ENCODE results near the gene RAX2. TPM values are rescaled to one million over a fixed set of nuclear protein-coding genes. Genes with fewer than 3 reads are reported as not detected.

Gene RAX2
- total and polyA plus RNA-seq, 2 of the 13 experiments (the other 11 are each of a cell fraction or from before 2014, with no cell fraction given) = not detected

DNA sequence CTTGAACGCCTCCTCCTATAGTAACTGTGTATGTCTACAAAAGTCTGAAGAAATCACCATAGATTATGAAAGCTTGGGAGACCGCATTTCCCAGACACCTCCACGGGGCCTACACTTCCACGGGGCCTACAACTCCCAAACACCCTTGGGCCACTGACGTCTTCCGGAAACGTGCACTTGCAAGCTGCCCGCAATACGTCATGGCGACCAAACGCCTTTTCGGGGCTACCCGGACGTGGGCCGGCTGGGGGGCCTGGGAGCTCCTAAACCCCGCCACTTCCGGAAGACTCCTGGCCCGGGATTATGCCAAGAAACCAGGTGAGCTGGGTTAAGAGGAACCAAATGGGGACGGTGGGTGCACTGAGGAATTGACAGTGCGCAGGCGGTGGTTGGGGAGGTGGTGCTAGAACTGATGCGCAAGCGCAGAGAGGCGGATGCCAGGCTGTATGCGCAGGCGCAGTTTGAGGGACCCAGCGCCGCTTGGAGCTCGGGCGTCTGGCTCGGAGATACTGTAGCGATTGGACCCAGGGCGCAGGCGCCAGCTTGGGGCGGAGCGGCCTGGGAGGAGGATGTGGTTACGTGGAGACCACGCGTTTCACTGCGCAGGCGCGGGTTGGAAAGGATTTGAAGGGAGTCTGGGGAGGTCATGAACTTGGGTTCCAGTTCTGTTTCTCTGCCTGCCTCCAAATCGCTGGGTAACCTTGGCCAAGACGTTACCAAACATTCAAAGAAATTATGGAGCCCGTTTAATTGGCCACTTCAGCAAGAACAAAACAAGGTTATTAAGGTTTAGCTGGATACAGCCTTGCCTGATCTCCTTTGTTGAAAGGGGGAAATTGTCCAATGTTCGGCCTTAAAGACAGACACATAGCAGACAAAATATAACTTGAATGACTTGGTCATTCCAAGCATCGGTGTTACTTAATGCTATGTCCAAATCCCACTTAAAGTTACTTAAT lies 9.2 kb downstream of the RAX2 start, which contains the start of gene MRPL54 (continued):
- peak; percentile 88 for TF ChIP-seq SALL1 (CRISPR knock-in tag; IDR thresholded peaks at IDR 0.05)
- 0 out of 2 replicates have a peak, but pooled peaks have one; percentile 11 for TF ChIP-seq ZKSCAN1 (IDR thresholded peaks at IDR 0.05; ENCODE audit: low read length)
- TF ChIP-seq TEAD3 (CRISPR knock-in tag; optimal IDR thresholded peaks at IDR 0.05; ENCODE audit: borderline replicate concordance) = peak; percentile 84
- TF ChIP-seq, protein P1, sequence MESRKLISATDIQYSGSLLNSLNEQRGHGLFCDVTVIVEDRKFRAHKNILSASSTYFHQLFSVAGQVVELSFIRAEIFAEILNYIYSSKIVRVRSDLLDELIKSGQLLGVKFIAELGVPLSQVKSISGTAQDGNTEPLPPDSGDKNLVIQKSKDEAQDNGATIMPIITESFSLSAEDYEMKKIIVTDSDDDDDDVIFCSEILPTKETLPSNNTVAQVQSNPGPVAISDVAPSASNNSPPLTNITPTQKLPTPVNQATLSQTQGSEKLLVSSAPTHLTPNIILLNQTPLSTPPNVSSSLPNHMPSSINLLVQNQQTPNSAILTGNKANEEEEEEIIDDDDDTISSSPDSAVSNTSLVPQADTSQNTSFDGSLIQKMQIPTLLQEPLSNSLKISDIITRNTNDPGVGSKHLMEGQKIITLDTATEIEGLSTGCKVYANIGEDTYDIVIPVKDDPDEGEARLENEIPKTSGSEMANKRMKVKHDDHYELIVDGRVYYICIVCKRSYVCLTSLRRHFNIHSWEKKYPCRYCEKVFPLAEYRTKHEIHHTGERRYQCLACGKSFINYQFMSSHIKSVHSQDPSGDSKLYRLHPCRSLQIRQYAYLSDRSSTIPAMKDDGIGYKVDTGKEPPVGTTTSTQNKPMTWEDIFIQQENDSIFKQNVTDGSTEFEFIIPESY (CRISPR knock-in tag; IDR thresholded peaks at IDR 0.05) = 0 out of 2 replicates have a peak, but pooled peaks have one; percentile 12
- TF ChIP-seq PRMT3 (CRISPR knock-in tag; IDR thresholded peaks at IDR 0.05; ENCODE audit: borderline replicate concordance, low read depth) = no peak
- no peak for TF ChIP-seq MYNN (CRISPR knock-in tag; IDR thresholded peaks at IDR 0.05; ENCODE audit: low read depth)
- peak; percentile 64 for TF ChIP-seq ASH2L (IDR thresholded peaks at IDR 0.05; ENCODE audit: insufficient read length, low read depth, low read length)
- TF ChIP-seq, protein P2, sequence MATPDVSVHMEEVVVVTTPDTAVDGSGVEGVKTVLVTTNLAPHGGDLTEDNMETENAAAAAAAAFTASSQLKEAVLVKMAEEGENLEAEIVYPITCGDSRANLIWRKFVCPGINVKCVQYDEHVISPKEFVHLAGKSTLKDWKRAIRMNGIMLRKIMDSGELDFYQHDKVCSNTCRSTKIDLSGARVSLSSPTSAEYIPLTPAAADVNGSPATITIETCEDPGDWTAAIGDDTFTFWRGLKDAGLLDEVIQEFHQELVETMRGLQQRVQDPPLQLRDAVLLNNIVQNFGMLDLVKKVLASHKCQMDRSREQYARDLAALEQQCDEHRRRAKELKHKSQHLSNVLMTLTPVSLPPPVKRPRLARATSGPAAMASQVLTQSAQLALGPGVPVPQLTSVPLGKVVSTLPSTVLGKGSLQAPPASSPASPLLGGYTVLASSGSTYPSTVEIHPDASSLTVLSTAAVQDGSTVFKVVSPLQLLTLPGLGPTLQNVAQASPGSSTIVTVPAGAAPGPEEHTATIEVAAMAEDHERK (CRISPR knock-in tag; IDR thresholded peaks at IDR 0.05; ENCODE audit: low read depth) = peak; percentile 73
- TF ChIP-seq NCOA2 (CRISPR knock-in tag; IDR thresholded peaks at IDR 0.05) = no peak
- TF ChIP-seq, protein P3, sequence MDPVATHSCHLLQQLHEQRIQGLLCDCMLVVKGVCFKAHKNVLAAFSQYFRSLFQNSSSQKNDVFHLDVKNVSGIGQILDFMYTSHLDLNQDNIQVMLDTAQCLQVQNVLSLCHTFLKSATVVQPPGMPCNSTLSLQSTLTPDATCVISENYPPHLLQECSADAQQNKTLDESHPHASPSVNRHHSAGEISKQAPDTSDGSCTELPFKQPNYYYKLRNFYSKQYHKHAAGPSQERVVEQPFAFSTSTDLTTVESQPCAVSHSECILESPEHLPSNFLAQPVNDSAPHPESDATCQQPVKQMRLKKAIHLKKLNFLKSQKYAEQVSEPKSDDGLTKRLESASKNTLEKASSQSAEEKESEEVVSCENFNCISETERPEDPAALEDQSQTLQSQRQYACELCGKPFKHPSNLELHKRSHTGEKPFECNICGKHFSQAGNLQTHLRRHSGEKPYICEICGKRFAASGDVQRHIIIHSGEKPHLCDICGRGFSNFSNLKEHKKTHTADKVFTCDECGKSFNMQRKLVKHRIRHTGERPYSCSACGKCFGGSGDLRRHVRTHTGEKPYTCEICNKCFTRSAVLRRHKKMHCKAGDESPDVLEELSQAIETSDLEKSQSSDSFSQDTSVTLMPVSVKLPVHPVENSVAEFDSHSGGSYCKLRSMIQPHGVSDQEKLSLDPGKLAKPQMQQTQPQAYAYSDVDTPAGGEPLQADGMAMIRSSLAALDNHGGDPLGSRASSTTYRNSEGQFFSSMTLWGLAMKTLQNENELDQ (CRISPR knock-in tag; IDR thresholded peaks at IDR 0.05; ENCODE audit: borderline replicate concordance) = no peak
- no peak for TF ChIP-seq ARHGAP35 (CRISPR knock-in tag; IDR thresholded peaks at IDR 0.05; ENCODE audit: borderline replicate concordance)
- peak; percentile 78 for TF ChIP-seq ZNF225 (CRISPR knock-in tag; IDR thresholded peaks at IDR 0.05)
- TF ChIP-seq ELF3 (CRISPR knock-in tag; IDR thresholded peaks at IDR 0.05) = peak; percentile 76
- TF ChIP-seq NFE2L2 (IDR thresholded peaks at IDR 0.05; ENCODE audit: low read length) = no peak
- TF ChIP-seq IRX3 (CRISPR knock-in tag; IDR thresholded peaks at IDR 0.05; ENCODE audit: borderline replicate concordance, low read depth) = no peak
- no peak for TF ChIP-seq KDM1A (CRISPR knock-in tag; IDR thresholded peaks at IDR 0.05)
- TF ChIP-seq ZFP41 (CRISPR knock-in tag; IDR thresholded peaks at IDR 0.05; ENCODE audit: borderline replicate concordance) = peak; percentile 41; the same call in 1 of the 2 replicates
- no peak for TF ChIP-seq STAG1 (CRISPR knock-in tag; IDR thresholded peaks at IDR 0.05)
- TF ChIP-seq ZBTB38 (CRISPR knock-in tag; IDR thresholded peaks at IDR 0.05) = peak; percentile 30; the same call in 1 of the 2 replicates
- TF ChIP-seq TCF12 (IDR thresholded peaks at IDR 0.05) = no peak
- no peak for TF ChIP-seq TCF12 (CRISPR knock-in tag; IDR thresholded peaks at IDR 0.05)
- TF ChIP-seq ZNF839 (CRISPR knock-in tag; IDR thresholded peaks at IDR 0.05; ENCODE audit: borderline replicate concordance) = 0 out of 2 replicates have a peak, but pooled peaks have one; percentile 56
- TF ChIP-seq ERF (CRISPR knock-in tag; IDR thresholded peaks at IDR 0.05) = peak; percentile 44; the same call in 1 of the 2 replicates
- TF ChIP-seq SRSF1 (optimal IDR thresholded peaks at IDR 0.05; ENCODE audit: low read depth, low read length) = no peak
- TF ChIP-seq HOXA9 (CRISPR knock-in tag; IDR thresholded peaks at IDR 0.05; ENCODE audit: borderline replicate concordance) = no peak
